ENCODE results near the gene WNT7A.

WNT7A gene

GRCh38 chr3:13767896-13768295 is 112.0 kb downstream of the WNT7A start:
- H3K36me3 ChIP-seq (ENCODE audit: insufficient read depth, low read depth, low read length) = no peaks in the 10 kb centered on the region
- no peak overlapping the region for H3K4me3 ChIP-seq (ENCODE audit: low read length)
- no peaks in the 10 kb centered on the region for H3K9me3 ChIP-seq (ENCODE audit: insufficient read depth, low read depth, low read length)
- no peaks in the 10 kb centered on the region for H3K27me3 ChIP-seq (ENCODE audit: insufficient read depth, low read length)
- H3K27ac ChIP-seq (ENCODE audit: low read length) = no peak overlapping the region
- H3K9ac ChIP-seq (ENCODE audit: low read depth, low read length) = no peak overlapping the region
- peaks cover 5% of the 10 kb centered on the region; the same call in 1 of the 2 replicates for H3K4me1 ChIP-seq (ENCODE audit: insufficient read depth, low read length)

DNA sequence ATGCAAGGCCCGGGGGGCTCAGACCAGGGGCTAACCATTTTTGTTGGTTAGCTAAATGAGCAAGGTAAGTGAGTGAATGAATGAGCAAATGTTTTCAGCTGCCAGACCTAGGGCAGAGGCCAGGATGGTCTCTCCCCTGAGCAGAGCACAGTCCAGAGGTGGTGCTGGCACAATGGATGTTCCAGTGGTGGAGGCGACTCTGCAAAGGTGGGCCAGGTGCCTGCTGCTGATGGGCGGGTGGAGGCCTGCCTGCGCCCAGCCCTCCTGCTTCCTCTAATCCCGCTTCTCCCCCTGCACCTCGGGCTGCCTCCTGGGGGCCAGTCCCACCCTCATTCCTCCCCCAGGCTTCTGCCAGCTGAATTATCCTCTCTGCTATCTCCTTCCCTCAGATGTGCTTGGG is 112.8 kb downstream of the WNT7A start:
- Histone ChIP-seq H3K36me3 (ENCODE audit: insufficient read depth, low read depth, low read length) (no peaks in the 10 kb centered on the region), H3K27me3 (ENCODE audit: insufficient read depth, low read length) (no peaks in the 10 kb centered on the region), H3K27ac (ENCODE audit: low read length) (no peak overlapping the region), H3K9me3 (ENCODE audit: insufficient read depth, low read depth, low read length) (no peaks in the 10 kb centered on the region), H3K4me3 (ENCODE audit: low read length) (no peak overlapping the region), H3K4me1 (ENCODE audit: insufficient read depth, low read length) (peaks cover 5% of the 10 kb centered on the region; the same call in 1 of the 2 replicates), H3K9ac (ENCODE audit: low read depth, low read length) (no peak overlapping the region)

Data from iPS-20b (cell line).